ENCODE measurements around the gene MMP27.

The MMP27 gene

GRCh38 chr11:102703826-102704493 lies 1.6 kb downstream of the MMP27 start:
- DNase-seq: no peak

GRCh38 chr11:102695201-102695600 lies 10.4 kb downstream of the MMP27 start:
- DNase-seq: no peak

GRCh38 chr11:102685754-102686153 lies 19.8 kb downstream of the MMP27 start:
- DNase-seq: no peak

GRCh38 chr11:102685338-102685737 lies 20.2 kb downstream of the MMP27 start:
- DNase-seq: no peak

- DNase-seq: no peak
Measured at GRCh38 chr11:102683277-102683676, 22.3 kb downstream of the MMP27 start.

- DNase-seq: no peak
Measured at GRCh38 chr11:102680945-102681344, 24.6 kb downstream of the MMP27 start.

- no peak for DNase-seq
Measured at GRCh38 chr11:102678022-102678421, 27.5 kb downstream of the MMP27 start.

GRCh38 chr11:102676084-102676483 lies 29.5 kb downstream of the MMP27 start:
- DNase-seq: no peak

- DNase-seq: no peak
Measured at GRCh38 chr11:102669664-102670063, 35.9 kb downstream of the MMP27 start.

- peak in 1 of 2 donors; percentile 9 for DNase-seq
Measured at GRCh38 chr11:102666331-102666957, 39.1 kb downstream of the MMP27 start.

- no peak for DNase-seq
Measured at GRCh38 chr11:102664001-102664752, 41.4 kb downstream of the MMP27 start.

- no peak for DNase-seq
Measured at GRCh38 chr11:102662607-102663006, 43.0 kb downstream of the MMP27 start.

GRCh38 chr11:102661040-102661439 lies 44.5 kb downstream of the MMP27 start:
- no peak for DNase-seq

GRCh38 chr11:102656528-102656927 lies 49.0 kb downstream of the MMP27 start:
- DNase-seq: no peak

- no peak for DNase-seq
Measured at GRCh38 chr11:102655547-102655946, 50.0 kb downstream of the MMP27 start.

- DNase-seq: no peak
Measured at GRCh38 chr11:102654761-102655160, 50.8 kb downstream of the MMP27 start.

- no peak for DNase-seq
Measured at GRCh38 chr11:102653744-102654291, 51.8 kb downstream of the MMP27 start.

GRCh38 chr11:102647430-102647829 lies 58.1 kb downstream of the MMP27 start:
- no peak for DNase-seq

GRCh38 chr11:102643941-102644340 lies 61.6 kb downstream of the MMP27 start:
- no peak for DNase-seq

Measured in activated CD4-positive, alpha-beta T cell treated with anti-CD3 and anti-CD28 coated beads for 4 hours (primary cell).